HCT116 (cell line): ENCODE results near the gene CNN3. TPM values are rescaled to one million over a fixed set of nuclear protein-coding genes. Genes with fewer than 3 reads are reported as not detected.

Experiments
- ATAC-seq: fragments of 200-7000 bp; cut with Tn5 transposase; 2 replicates; pipeline ENCODE4 v1.9.1; 2020; ENCODE audit warnings: mild to moderate bottlenecking, moderate library complexity
- BruUV-seq: library from RNA; stranded (reverse); fragments of 400-500 nt; replicated peaks from 2 replicates; lab custom pipeline; 2021; lab: Mats Ljungman, UMichigan
- CTCF ChIA-PET: fragments of 300-600 bp; sonication (Branson Sonifier 250); formaldehyde crosslinking; loops from one replicate; lab custom pipeline; 2021; ENCODE audit warnings: antibody characterized with exemption; lab: Charles Lee
- POLR2A ChIA-PET: fragments of 300-600, 350-600 bp; sonication (Branson Sonifier 250); formaldehyde crosslinking; loops from one replicate; lab custom pipeline; 2021; ENCODE audit warnings: antibody characterized with exemption; lab: Charles Lee
- RAD21 ChIA-PET, 2 experiments: fragments of 300-600 bp; sonication (Branson Sonifier 250); formaldehyde crosslinking; loops; one replicate each; lab custom pipeline; 2023; ENCODE audit warnings: low total read pairs in 2 of 2; ENCODE audit not compliant: uncharacterized antibody in 2 of 2, unreplicated experiment in 2 of 2, low non-redundant PET in 1 of 2; lab: Charles Lee
- DNase-seq: peaks from one replicate; pipeline ENCODE4 v3.0.0-alpha.2; 2010; ENCODE audit warnings: low read depth, low spot score
- H2AFZ ChIP-seq: fragments of 200-600 bp; shearing (Covaris generic), sonication (generic); 2 replicates; pipeline ENCODE4 v1.6.1; 2017; ENCODE audit warnings: low read depth, mixed run types, mixed read lengths, antibody characterized with exemption, low read length; ENCODE audit not compliant: poor library complexity, severe bottlenecking
- H3K27ac ChIP-seq: 2 replicates; pipeline ENCODE4 v1.5.1; 2012; ENCODE audit warnings: low read depth, low read length
- H3K27me3 ChIP-seq: fragments of 200-600 bp; sonication (generic); 2 replicates; pipeline ENCODE4 v1.6.1; 2016; ENCODE audit warnings: mixed run types, low read length, mixed read lengths; ENCODE audit not compliant: insufficient read depth
- H3K36me3 ChIP-seq, 2 experiments: fragments of 200-500 bp in 1 of 2; fragments of 200-600 bp in 1 of 2; sonication (Bioruptor generic) in 1 of 2; sonication (generic) in 1 of 2; 2 replicates each; pipeline versions ENCODE4 v1.5.1 to v1.6.1; 2014 to 2016; ENCODE audit warnings: low read length in 2 of 2, inconsistent platforms in 1 of 2, mixed read lengths in 1 of 2, mixed run types in 1 of 2; ENCODE audit not compliant: insufficient read depth in 2 of 2, control insufficient read depth in 1 of 2
- H3K4me1 ChIP-seq, 2 experiments: fragments of 200-600 bp in 1 of 2; sonication (generic) in 1 of 2; 2 replicates each; pipeline versions ENCODE4 v1.5.1 to v1.6.1; 2012 to 2017; ENCODE audit warnings: low read length in 2 of 2, inconsistent platforms in 1 of 2, mild to moderate bottlenecking in 1 of 2, mixed read lengths in 1 of 2, mixed run types in 1 of 2, moderate library complexity in 1 of 2; ENCODE audit not compliant: insufficient read depth in 2 of 2, control insufficient read depth in 1 of 2
- H3K4me2 ChIP-seq: fragments of 200-600 bp; sonication (generic); 2 replicates; pipeline ENCODE4 v1.6.1; 2017; ENCODE audit warnings: mixed run types, low read length, mixed read lengths
- H3K4me3 ChIP-seq, 2 experiments: fragments of 200-600 bp in 1 of 2; sonication (generic) in 1 of 2; replicated peaks in 1 of 2; 2 replicates each; pipeline ENCODE4 v1.5.1; 2011 to 2016; ENCODE audit warnings: low read length in 2 of 2, control low read depth in 1 of 2, low read depth in 1 of 2, mild to moderate bottlenecking in 1 of 2, mixed read lengths in 1 of 2, mixed run types in 1 of 2
- H3K79me2 ChIP-seq: fragments of 200-600 bp; sonication (generic); 2 replicates; pipeline ENCODE4 v1.6.1; 2017; ENCODE audit warnings: mild to moderate bottlenecking, mixed run types, low read length, moderate library complexity, mixed read lengths; ENCODE audit not compliant: insufficient read depth
- H3K9ac ChIP-seq: fragments of 200-600 bp; sonication (generic); 2 replicates; pipeline ENCODE4 v1.6.1; 2016; ENCODE audit warnings: low read length, mixed read lengths
- H3K9me2 ChIP-seq: fragments of 200-600 bp; sonication (generic), shearing (Covaris generic); 2 replicates; pipeline ENCODE4 v1.6.1; 2017; ENCODE audit warnings: mixed run types, mild to moderate bottlenecking, moderate library complexity; ENCODE audit not compliant: insufficient read depth
- H3K9me3 ChIP-seq, 2 experiments: fragments of 200-500 bp in 1 of 2; fragments of 200-600 bp in 1 of 2; sonication (Bioruptor generic) in 1 of 2; sonication (generic) in 1 of 2; 2 replicates each; pipeline ENCODE4 v1.6.1; 2014 to 2017; ENCODE audit warnings: low read length in 2 of 2, mixed read lengths in 2 of 2, inconsistent platforms in 1 of 2, low read depth in 1 of 2, mild to moderate bottlenecking in 1 of 2, mixed run types in 1 of 2, moderate library complexity in 1 of 2; ENCODE audit not compliant: control insufficient read depth in 1 of 2, insufficient read depth in 1 of 2
- H4K20me1 ChIP-seq: fragments of 200-600 bp; sonication (generic), shearing (Covaris generic); 2 replicates; pipeline ENCODE4 v1.6.1; 2017; ENCODE audit warnings: mixed run types, mild to moderate bottlenecking, moderate library complexity; ENCODE audit not compliant: insufficient read depth
- CBX3 ChIP-seq: IDR thresholded peaks from 2 replicates; pipeline ENCODE4 v1.6.1; 2012; ENCODE audit warnings: low read depth
- CEBPB ChIP-seq: IDR thresholded peaks from 2 replicates; pipeline ENCODE4 v1.6.1; 2012; ENCODE audit warnings: low read depth
- CTCF ChIP-seq, 3 experiments: fragments of 200-600 bp in 1 of 3; sonication (generic) in 1 of 3; IDR thresholded peaks in 2 of 3; conservative IDR thresholded peaks in 1 of 3; 2 replicates each; pipeline ENCODE4 v1.5.1; 2012 to 2017; ENCODE audit warnings: low read depth in 2 of 3, low read length in 2 of 3, antibody characterized with exemption in 1 of 3, borderline replicate concordance in 1 of 3, control low read depth in 1 of 3, mild to moderate bottlenecking in 1 of 3, mixed read lengths in 1 of 3, mixed run types in 1 of 3, moderate library complexity in 1 of 3; ENCODE audit not compliant: insufficient read depth in 1 of 3
- ELF1 ChIP-seq: IDR thresholded peaks from 2 replicates; pipeline ENCODE4 v1.6.1; 2012; ENCODE audit warnings: low read depth, borderline replicate concordance
- EZH2phosphoT487 ChIP-seq: fragments of 200-600 bp; IDR thresholded peaks from 2 replicates; pipeline ENCODE4 v1.6.1; 2018; ENCODE audit warnings: antibody characterized with exemption, borderline replicate concordance
- FOSL1 ChIP-seq: IDR thresholded peaks from 2 replicates; pipeline ENCODE4 v1.6.1; 2012; ENCODE audit warnings: low read depth
- JUND ChIP-seq: IDR thresholded peaks from 2 replicates; pipeline ENCODE4 v1.6.1; 2012
- MAX ChIP-seq: IDR thresholded peaks from 2 replicates; pipeline ENCODE4 v1.6.1; 2012
- POLR2A ChIP-seq: IDR thresholded peaks from 2 replicates; pipeline ENCODE4 v1.7.0; 2011; ENCODE audit warnings: borderline replicate concordance; ENCODE audit not compliant: insufficient read depth, insufficient read length; ENCODE audit errors: extremely low read depth
- POLR2AphosphoS5 ChIP-seq: IDR thresholded peaks from 2 replicates; pipeline ENCODE4 v1.6.1; 2011; ENCODE audit warnings: mild to moderate bottlenecking, low read depth, low read length, moderate library complexity
- RAD21 ChIP-seq: IDR thresholded peaks from 2 replicates; pipeline ENCODE4 v1.6.1; 2012; ENCODE audit warnings: low read depth, mild to moderate bottlenecking
- SP1 ChIP-seq: IDR thresholded peaks from 2 replicates; pipeline ENCODE4 v1.6.1; 2012; ENCODE audit warnings: low read depth
- SRF ChIP-seq: IDR thresholded peaks from 2 replicates; pipeline ENCODE4 v1.6.1; 2012; ENCODE audit warnings: low read depth
- ZNF274 ChIP-seq: fragments of 200-500 bp; sonication (Bioruptor generic); IDR thresholded peaks from 2 replicates; pipeline ENCODE4 v1.6.1; 2014; ENCODE audit warnings: mild to moderate bottlenecking, low read depth, low read length, inconsistent platforms
- intact Hi-C: fragments of 100-400 bp; cut with micrococcal nuclease; formaldehyde crosslinking; loops from 2 replicates; pipeline ENCODE4 v1.10.0; 2022
- total RNA-seq: library from RNA; stranded (reverse); gene quantifications from one replicate; pipeline ENCODE4 v1.2.1, GENCODE V29; 2021; ENCODE audit not compliant: unreplicated experiment
- TF ChIP-seq, protein P1 (sequence below): IDR thresholded peaks from 2 replicates; pipeline ENCODE4 v1.6.1; 2011; ENCODE audit warnings: mild to moderate bottlenecking, low read length, moderate library complexity; ENCODE audit not compliant: insufficient replicate concordance; ENCODE audit errors: extremely low read depth

CNN3 gene
- total RNA-seq, 1 experiment from 2014 or later: 109 TPM

DNA sequence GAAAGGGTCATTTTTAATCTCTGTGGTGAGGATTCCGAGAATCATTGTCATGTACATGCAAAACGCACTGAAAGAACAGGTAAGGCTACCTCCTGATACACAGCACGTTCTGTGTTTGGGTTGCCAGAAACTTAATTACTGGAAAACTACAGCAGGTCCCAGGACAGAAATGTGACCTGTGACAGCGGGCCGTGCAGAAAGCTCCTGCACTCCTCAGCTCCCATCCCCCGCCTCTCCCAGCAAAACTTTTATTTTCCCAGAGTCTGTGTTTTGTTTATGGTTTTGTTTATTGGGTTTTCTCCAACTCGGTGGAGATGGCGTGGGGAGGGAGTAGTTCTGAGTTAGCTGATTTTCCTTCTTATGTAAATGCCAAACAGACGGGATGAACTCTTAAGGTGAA is 62.1 kb downstream of the CNN3 start:
- RAD21 ChIA-PET: no interaction called here
- Histone ChIP-seq H3K4me2 (peak overlapping the region; percentile 78), H3K4me1 (peaks cover 46 to 62% of the 10 kb centered on the region in 2 experiments), H3K9me3 (no peaks in the 10 kb centered on the region), H3K9ac (peak overlapping the region; percentile 32), H4K20me1 (no peaks in the 10 kb centered on the region), H3K36me3 (no peaks in the 10 kb centered on the region), H3K9me2 (no peaks in the 10 kb centered on the region), H3K79me2 (no peaks in the 10 kb centered on the region), H3K27ac (peak overlapping the region; percentile 79), H3K4me3 (peak overlapping the region in 1 of 2 experiments; percentile 46; a peak in 2 of 4 replicates), H2AFZ (peak overlapping the region; percentile 10), H3K27me3 (no peaks in the 10 kb centered on the region)
- no TSS peak for BruUV-seq
- intact Hi-C loops: no loop called here
- no peak for DNase-seq
- CTCF ChIA-PET: interaction anchor here (1.5 to 2.3 kb wide), 4 partner anchors 8 to 179 kb away, joined by 3 to 24 read pairs (median 10); no protein-coding TSS in a partner anchor
- no peak for ATAC-seq
- peak; percentile 40 for TF ChIP-seq SP1
- TF ChIP-seq ZNF274: no peak
- POLR2A ChIA-PET: interaction anchor here (3.0 kb wide), 1 partner anchor 10 kb away, joined by 9 read pairs; no protein-coding TSS in a partner anchor

DNA sequence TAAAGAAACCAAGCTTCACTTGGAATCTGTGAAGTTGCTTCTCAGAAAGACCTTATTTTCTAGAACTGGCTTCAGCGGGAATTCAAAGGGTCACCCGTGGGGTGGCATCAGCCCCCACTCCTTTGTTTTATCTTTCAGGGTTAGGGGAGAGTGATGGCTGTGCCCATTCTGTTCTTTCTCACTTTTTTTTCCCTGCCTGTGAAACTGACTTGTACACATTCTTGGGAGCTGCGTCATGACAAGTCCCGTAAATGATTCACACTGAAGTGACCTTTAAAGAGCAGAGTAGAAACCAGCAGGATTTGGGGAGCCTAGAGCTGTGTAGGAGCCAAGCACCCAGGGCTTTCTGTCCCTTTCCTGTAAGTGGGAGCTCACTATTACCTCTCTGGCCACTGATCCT is 63.0 kb downstream of the CNN3 start:
- ATAC-seq (peak; percentile 86), DNase-seq (peak; percentile 78)
- peak overlapping the region; percentile 0 to 46; a peak in 3 of 4 replicates for H3K4me3 ChIP-seq
- H3K4me1 ChIP-seq: peaks cover 46 to 62% of the 10 kb centered on the region in 2 experiments
- no peaks in the 10 kb centered on the region for H4K20me1 ChIP-seq
- H3K79me2 ChIP-seq: no peaks in the 10 kb centered on the region
- RAD21 ChIA-PET: interaction anchor here in 1 of 2 experiments (1.0 to 1.8 kb wide), 2 partner anchors 9 to 179 kb away, joined by 3 to 7 read pairs; no protein-coding TSS in a partner anchor
- CTCF ChIA-PET: interaction anchor here (1.4 to 2.3 kb wide), 5 partner anchors 9 to 221 kb away, joined by 3 to 24 read pairs (median 7); no protein-coding TSS in a partner anchor
- intact Hi-C loops: no loop called here
- no peaks in the 10 kb centered on the region for H3K27me3 ChIP-seq
- peak overlapping the region; percentile 79 for H3K27ac ChIP-seq
- no TSS peak for BruUV-seq
- no peak overlapping the region for H2AFZ ChIP-seq
- no peaks in the 10 kb centered on the region for H3K9me3 ChIP-seq
- no peaks in the 10 kb centered on the region for H3K36me3 ChIP-seq
- H3K9me2 ChIP-seq: no peaks in the 10 kb centered on the region
- peak overlapping the region; percentile 78 for H3K4me2 ChIP-seq
- POLR2A ChIA-PET: interaction anchor here (3.0 kb wide), 1 partner anchor 9 kb away, joined by 9 read pairs; no protein-coding TSS in a partner anchor
- H3K9ac ChIP-seq: peak overlapping the region; percentile 32
- TF ChIP-seq EZH2phosphoT487 (no peak), SP1 (peak; percentile 93), CBX3 (peak; percentile 77; the same call in 1 of the 2 replicates), POLR2AphosphoS5 (peak; percentile 68), MAX (peak; percentile 50; the same call in 1 of the 2 replicates), SRF (peak; percentile 46; the same call in 1 of the 2 replicates), RAD21 (peak; percentile 19; the same call in 1 of the 2 replicates), CEBPB (0 out of 2 replicates have a peak, but pooled peaks have one; percentile 45), CTCF (IDR thresholded peaks at IDR 0.05 in 2 of 3, conservative IDR thresholded peaks at IDR 0.05 in 1 of 3; ENCODE audit: borderline replicate concordance in 1 of 3, insufficient read depth in 1 of 3, low read depth in 2 of 3, low read length in 2 of 3) (no peak), POLR2A (no peak), FOSL1 (peak; percentile 96), ELF1 (no peak), JUND (peak; percentile 97)
- TF ChIP-seq, protein P1, sequence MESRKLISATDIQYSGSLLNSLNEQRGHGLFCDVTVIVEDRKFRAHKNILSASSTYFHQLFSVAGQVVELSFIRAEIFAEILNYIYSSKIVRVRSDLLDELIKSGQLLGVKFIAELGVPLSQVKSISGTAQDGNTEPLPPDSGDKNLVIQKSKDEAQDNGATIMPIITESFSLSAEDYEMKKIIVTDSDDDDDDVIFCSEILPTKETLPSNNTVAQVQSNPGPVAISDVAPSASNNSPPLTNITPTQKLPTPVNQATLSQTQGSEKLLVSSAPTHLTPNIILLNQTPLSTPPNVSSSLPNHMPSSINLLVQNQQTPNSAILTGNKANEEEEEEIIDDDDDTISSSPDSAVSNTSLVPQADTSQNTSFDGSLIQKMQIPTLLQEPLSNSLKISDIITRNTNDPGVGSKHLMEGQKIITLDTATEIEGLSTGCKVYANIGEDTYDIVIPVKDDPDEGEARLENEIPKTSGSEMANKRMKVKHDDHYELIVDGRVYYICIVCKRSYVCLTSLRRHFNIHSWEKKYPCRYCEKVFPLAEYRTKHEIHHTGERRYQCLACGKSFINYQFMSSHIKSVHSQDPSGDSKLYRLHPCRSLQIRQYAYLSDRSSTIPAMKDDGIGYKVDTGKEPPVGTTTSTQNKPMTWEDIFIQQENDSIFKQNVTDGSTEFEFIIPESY: no peak
